ENCODE data around the gene HSH2D.

- TF ChIP-seq REST (IDR thresholded peaks at IDR 0.05; ENCODE audit: borderline replicate concordance), result no peak
- no peak for TF ChIP-seq REST (CRISPR knock-in tag; IDR thresholded peaks at IDR 0.05; ENCODE audit: low read depth)
- TF ChIP-seq GTF2A2 (tag; IDR thresholded peaks at IDR 0.05), result no peak
- no peak for TF ChIP-seq ZNF239 (CRISPR knock-in tag; IDR thresholded peaks at IDR 0.05)
- no peak for TF ChIP-seq POLR2A (conservative IDR thresholded peaks at IDR 0.05)
Measured at GRCh38 chr19:16144216-16144581, 714 bp downstream of the HSH2D start.

Data from K562 (cell line).